ENCODE results near the gene WNK2. TPM values are rescaled to one million over a fixed set of nuclear protein-coding genes. Genes with fewer than 3 reads are reported as not detected.

The WNK2 gene
- total and polyA plus RNA-seq, 4 experiments from 2014 or later: 0.26 TPM; not detected in 3

DNA sequence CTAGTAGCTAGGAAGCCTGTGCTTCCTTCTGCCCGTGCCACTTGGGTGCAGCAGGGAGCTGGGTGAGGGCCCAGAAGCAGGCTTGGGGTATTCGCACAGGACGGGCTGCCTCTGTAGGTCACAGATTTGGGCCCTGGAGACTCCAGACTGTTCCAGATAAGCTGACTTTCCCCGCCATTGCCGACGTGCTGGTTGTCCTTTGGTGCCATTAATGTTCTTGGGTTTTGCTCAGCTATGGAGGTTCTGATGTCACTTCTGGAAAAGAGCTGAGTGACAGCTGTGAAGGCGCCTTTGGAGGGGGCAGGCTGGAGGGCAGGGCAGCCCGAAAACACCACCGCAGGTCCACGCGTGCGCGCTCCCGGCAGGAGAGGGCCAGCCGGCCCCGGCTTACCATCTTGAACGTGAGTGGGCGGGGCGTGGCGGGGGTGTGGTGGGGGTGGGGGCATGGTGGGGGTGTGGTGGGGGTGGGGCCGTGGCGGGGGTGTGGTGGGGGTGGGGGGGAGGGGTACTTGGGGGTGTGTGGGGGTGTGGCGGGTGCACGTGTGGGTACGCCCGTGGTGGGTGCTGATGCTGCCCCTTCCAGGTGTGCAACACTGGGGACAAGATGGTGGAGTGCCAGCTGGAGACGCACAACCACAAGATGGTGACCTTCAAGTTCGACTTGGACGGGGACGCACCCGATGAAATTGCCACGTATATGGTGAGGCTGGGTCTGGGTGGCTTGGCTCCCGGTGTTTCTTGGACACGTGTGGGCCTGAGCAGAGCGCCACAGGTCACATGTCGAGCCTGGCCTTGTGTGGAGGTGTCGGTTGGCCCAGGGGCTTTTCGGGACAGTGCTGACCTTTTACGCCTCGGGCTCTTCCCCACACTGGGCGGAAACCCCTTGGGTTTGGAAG, 79.6 kb downstream of the WNK2 start:
- ChIA-PET POLR2A (ENCODE audit: partially characterized antibody) (no interaction called here), CTCF (ENCODE audit: partially characterized antibody) (no interaction called here)
- Mint-ChIP-seq H3K27ac (no peak overlapping the region), H3K9me3 (peaks cover 0 to 3% (median 0%) of the 10 kb centered on the region in 8 donors), H3K27me3 (peaks cover 2 to 7% of the 10 kb centered on the region in 2 donors), H3K36me3 (no peaks in the 10 kb centered on the region), H3K4me3 (no peak overlapping the region), H3K4me1 (peaks cover 2 to 8% (median 3%) of the 10 kb centered on the region in 4 donors)
- Histone ChIP-seq H3K9me3 (ENCODE audit: control insufficient read depth in 1 of 2, low read length in 2 of 2) (no peaks in the 10 kb centered on the region), H3K27me3 (ENCODE audit: insufficient read depth, low read length) (no peaks in the 10 kb centered on the region), H3K36me3 (ENCODE audit: insufficient read depth, low read length) (no peaks in the 10 kb centered on the region), H3K4me3 (ENCODE audit: low read length in 2 of 2) (no peak overlapping the region), H3K4me1 (ENCODE audit: insufficient read depth, low read length) (peaks cover 6% of the 10 kb centered on the region), H3K27ac (ENCODE audit: low read depth, low read length) (no peak overlapping the region)
- DNase-seq: no peak
- intact Hi-C loops (cut with micrococcal nuclease): no loop called here

DNA sequence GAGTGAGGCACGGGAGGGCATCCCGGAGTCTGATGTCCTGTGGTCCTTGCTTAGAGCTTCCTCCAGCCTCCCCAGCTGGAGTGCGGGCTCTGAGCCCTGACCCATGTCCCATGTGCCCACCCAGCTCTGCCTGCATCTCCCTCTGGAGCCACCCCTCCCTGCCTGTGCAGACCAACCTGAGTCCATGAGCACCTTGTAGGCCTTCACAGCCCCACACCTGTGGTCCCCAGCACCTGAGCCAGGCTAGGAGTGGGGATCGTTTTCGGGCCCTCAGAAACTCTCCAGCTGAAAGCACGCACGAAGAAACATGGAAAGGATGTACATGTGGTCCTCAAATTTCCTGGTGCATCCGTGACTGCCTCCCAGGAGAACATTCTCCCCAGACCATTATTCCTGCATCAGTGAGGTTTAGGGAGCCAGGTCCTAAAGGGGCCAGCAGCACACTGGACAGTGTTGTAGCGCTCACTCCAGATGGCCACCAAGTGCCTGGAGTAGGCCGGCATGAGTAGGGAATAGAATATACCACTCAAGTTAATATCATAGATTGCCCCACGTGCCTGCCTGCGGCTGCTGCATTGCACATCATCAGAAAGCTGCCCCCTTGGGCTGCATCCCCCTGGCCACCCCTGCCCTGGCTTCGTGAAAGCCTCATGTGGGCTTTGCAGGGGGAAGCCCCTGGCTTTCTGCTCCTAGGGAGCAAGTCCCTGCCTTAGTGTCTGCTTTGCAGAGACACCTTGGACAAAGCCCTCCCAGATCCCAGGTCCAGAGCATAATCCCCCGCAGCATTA, 80.6 kb downstream of the WNK2 start:
- H3K4me1 Mint-ChIP-seq: peaks cover 8 to 15% (median 10%) of the 10 kb centered on the region in 4 donors
- DNase-seq: no peak
- peaks cover 16% of the 10 kb centered on the region for H3K4me1 ChIP-seq (ENCODE audit: insufficient read depth, low read length)
- H3K9me3 ChIP-seq (ENCODE audit: control insufficient read depth in 1 of 2, low read length in 2 of 2): no peaks in the 10 kb centered on the region
- H3K4me3 ChIP-seq (ENCODE audit: low read length in 2 of 2): no peak overlapping the region
- H3K36me3 Mint-ChIP-seq: no peaks in the 10 kb centered on the region
- POLR2A ChIA-PET (ENCODE audit: partially characterized antibody): no interaction called here
- H3K27ac Mint-ChIP-seq: no peak overlapping the region
- CTCF ChIA-PET (ENCODE audit: partially characterized antibody): no interaction called here
- H3K4me3 Mint-ChIP-seq: no peak overlapping the region
- no peaks in the 10 kb centered on the region for H3K36me3 ChIP-seq (ENCODE audit: insufficient read depth, low read length)
- no peaks in the 10 kb centered on the region for H3K27me3 ChIP-seq (ENCODE audit: insufficient read depth, low read length)
- H3K27ac ChIP-seq (ENCODE audit: low read depth, low read length): no peak overlapping the region
- intact Hi-C loops (cut with micrococcal nuclease): no loop called here
- peaks cover 2 to 12% of the 10 kb centered on the region in 2 donors for H3K27me3 Mint-ChIP-seq
- H3K9me3 Mint-ChIP-seq: peaks cover 0 to 3% (median 0%) of the 10 kb centered on the region in 8 donors

DNA sequence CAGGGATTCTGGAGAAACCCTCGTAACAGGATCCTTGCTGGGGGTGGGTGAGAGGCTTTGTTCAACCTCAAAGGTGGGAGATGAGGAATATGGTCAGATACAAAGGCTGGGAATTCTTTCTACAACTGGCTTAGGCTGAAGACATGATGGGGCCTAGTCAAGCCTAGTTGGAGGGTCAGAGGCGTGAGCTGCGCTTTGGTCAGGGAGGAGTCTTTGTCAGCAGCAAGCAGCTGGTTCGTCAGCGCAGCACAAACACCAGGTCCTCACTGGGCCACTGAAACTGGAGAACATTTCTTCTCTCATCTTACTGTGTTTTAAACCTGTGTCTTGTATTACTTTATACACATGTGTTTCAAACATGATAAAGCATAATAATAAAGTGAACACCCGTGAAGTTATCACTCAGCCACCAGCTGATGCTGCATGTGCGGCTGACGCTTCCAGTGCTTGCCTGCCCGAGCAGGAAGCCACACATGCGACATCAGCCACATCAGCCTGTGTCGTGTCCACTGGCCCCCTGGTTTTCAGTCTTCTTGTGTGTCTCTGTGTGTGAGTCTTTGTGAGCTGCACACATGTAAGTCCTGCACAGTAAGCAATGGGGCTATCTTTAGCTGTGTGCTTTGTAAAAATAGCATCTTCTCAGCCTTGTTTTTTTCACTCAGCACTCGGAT, 81.5 kb downstream of the WNK2 start:
- H3K4me3 ChIP-seq (ENCODE audit: low read length in 2 of 2): no peak overlapping the region
- CTCF ChIA-PET (ENCODE audit: partially characterized antibody): interaction anchor here (1.1 kb wide), 1 partner anchor 156 kb away, joined by 3 read pairs; no protein-coding TSS in a partner anchor
- intact Hi-C loops (cut with micrococcal nuclease): no loop called here
- POLR2A ChIA-PET (ENCODE audit: partially characterized antibody): no interaction called here
- Mint-ChIP-seq H3K4me1 (peaks cover 8 to 15% (median 10%) of the 10 kb centered on the region in 4 donors), H3K4me3 (no peak overlapping the region), H3K36me3 (peaks cover 0 to under 1% of the 10 kb centered on the region in 2 donors), H3K9me3 (peaks cover 0 to 5% (median 0%) of the 10 kb centered on the region in 8 donors), H3K27me3 (peaks cover 2 to 18% of the 10 kb centered on the region in 2 donors), H3K27ac (peak overlapping the region in 1 of 7 donors; percentile 25)
- no peaks in the 10 kb centered on the region for H3K36me3 ChIP-seq (ENCODE audit: insufficient read depth, low read length)
- H3K27ac ChIP-seq (ENCODE audit: low read depth, low read length): no peak overlapping the region
- no peaks in the 10 kb centered on the region for H3K9me3 ChIP-seq (ENCODE audit: control insufficient read depth in 1 of 2, low read length in 2 of 2)
- peaks cover 17% of the 10 kb centered on the region for H3K4me1 ChIP-seq (ENCODE audit: insufficient read depth, low read length)
- H3K27me3 ChIP-seq (ENCODE audit: insufficient read depth, low read length): no peaks in the 10 kb centered on the region
- no peak for DNase-seq

DNA sequence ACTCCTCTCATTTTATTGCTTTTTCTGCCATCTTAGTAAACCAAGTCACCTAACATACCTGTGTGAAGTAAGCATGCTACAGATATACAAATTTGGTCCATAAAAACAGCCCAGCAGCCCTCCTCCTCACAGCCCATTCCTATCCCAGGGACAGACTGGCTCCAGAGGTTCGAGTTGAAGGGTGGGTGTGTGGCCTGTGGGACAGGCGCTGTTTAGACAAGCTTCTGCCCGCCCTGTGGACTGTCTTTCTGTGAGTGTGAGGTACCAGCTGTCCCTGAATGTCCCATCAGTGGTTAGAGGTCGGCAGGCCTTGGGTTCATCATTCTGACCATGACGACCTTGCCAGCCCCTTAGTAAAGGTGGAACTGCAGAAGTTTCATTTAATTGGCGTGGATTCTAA, 82.0 kb downstream of the WNK2 start:
- POLR2A ChIA-PET (ENCODE audit: partially characterized antibody): no interaction called here
- no peak for DNase-seq

DNA sequence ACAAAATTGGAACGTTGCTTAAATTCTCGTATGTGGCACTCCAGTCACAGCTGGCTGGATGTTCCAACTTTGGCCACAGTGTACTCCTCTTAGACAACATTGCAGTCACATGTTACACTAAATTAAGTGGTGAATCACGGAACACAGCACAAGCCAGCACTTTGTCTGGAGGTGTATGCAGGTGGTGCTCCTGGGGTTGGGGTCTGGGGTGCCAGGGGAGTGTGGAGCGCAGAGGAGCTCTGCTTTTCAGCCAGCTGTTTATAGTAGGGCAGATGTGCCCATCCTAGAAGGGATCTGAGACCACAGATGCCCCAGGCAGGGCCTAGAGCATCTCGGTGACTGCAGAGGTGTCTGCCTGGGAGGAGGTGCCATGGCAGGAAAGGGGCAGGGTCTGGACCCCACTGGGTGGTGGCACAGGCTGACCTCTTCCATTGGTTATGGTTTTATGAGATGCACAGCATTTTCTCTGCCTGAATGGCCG, 82.6 kb downstream of the WNK2 start:
- Histone ChIP-seq H3K27me3 (ENCODE audit: insufficient read depth, low read length) (no peaks in the 10 kb centered on the region), H3K4me3 (ENCODE audit: low read length in 2 of 2) (no peak overlapping the region), H3K4me1 (ENCODE audit: insufficient read depth, low read length) (peaks cover 17% of the 10 kb centered on the region), H3K27ac (ENCODE audit: low read depth, low read length) (no peak overlapping the region), H3K9me3 (ENCODE audit: control insufficient read depth in 1 of 2, low read length in 2 of 2) (no peaks in the 10 kb centered on the region), H3K36me3 (ENCODE audit: insufficient read depth, low read length) (no peaks in the 10 kb centered on the region)
- CTCF ChIA-PET (ENCODE audit: partially characterized antibody): no interaction called here
- Mint-ChIP-seq H3K27me3 (peaks cover 6 to 27% of the 10 kb centered on the region in 2 donors), H3K36me3 (peaks cover 0 to 7% of the 10 kb centered on the region in 2 donors), H3K27ac (peak overlapping the region in 1 of 7 donors; percentile 47), H3K4me1 (peaks cover 8 to 15% (median 10%) of the 10 kb centered on the region in 4 donors), H3K4me3 (no peak overlapping the region), H3K9me3 (peaks cover 0 to 9% (median 8%) of the 10 kb centered on the region in 8 donors)
- intact Hi-C loops (cut with micrococcal nuclease): no loop called here
- POLR2A ChIA-PET (ENCODE audit: partially characterized antibody): no interaction called here
- no peak for DNase-seq

More for the DNA sequence above, 82.0 kb downstream of the WNK2 start:
- Mint-ChIP-seq H3K27me3 (peaks cover 4 to 23% of the 10 kb centered on the region in 2 donors), H3K4me3 (no peak overlapping the region), H3K9me3 (peaks cover 0 to 8% (median 3%) of the 10 kb centered on the region in 8 donors), H3K27ac (peak overlapping the region in 1 of 7 donors; percentile 25), H3K4me1 (peaks cover 8 to 15% (median 10%) of the 10 kb centered on the region in 4 donors), H3K36me3 (peaks cover 0 to 4% of the 10 kb centered on the region in 2 donors)
- no peak overlapping the region for H3K27ac ChIP-seq (ENCODE audit: low read depth, low read length)
- H3K4me1 ChIP-seq (ENCODE audit: insufficient read depth, low read length): peaks cover 17% of the 10 kb centered on the region
- CTCF ChIA-PET (ENCODE audit: partially characterized antibody): interaction anchor here (1.1 kb wide), 1 partner anchor 157 kb away, joined by 3 read pairs; no protein-coding TSS in a partner anchor
- intact Hi-C loops (cut with micrococcal nuclease): no loop called here
- no peaks in the 10 kb centered on the region for H3K9me3 ChIP-seq (ENCODE audit: control insufficient read depth in 1 of 2, low read length in 2 of 2)
- no peaks in the 10 kb centered on the region for H3K27me3 ChIP-seq (ENCODE audit: insufficient read depth, low read length)
- no peak overlapping the region for H3K4me3 ChIP-seq (ENCODE audit: low read length in 2 of 2)
- no peaks in the 10 kb centered on the region for H3K36me3 ChIP-seq (ENCODE audit: insufficient read depth, low read length)

DNA sequence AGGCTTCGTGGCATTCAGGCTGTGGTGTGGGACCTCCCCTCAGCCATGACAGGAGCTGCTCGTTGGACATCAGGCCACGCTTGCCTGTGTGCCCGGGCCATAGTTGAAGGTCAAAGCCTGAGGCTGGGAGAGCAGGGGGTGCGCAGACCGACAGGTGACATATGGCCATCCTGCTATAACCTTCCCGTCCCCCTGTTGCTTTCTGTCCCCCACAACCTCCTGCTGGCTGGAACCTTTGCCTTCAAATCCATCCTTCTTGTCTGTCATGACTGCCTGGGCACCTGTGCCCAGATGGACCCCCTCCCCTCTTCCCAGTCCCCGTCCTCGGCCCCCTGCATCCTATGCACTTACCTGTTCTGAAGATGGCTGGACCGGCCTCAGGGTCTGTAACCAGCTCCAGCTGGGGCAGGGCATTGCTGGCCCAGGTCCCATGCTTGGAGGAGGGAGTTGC, 83.2 kb downstream of the WNK2 start:
- H3K27ac ChIP-seq (ENCODE audit: low read depth, low read length): no peak overlapping the region
- no peak for DNase-seq
- Mint-ChIP-seq H3K9me3 (peaks cover 0 to 13% (median 12%) of the 10 kb centered on the region in 8 donors), H3K4me1 (peaks cover 8 to 15% (median 10%) of the 10 kb centered on the region in 4 donors), H3K27me3 (peaks cover 10 to 27% of the 10 kb centered on the region in 2 donors), H3K27ac (no peak overlapping the region), H3K36me3 (peaks cover 0 to 7% of the 10 kb centered on the region in 2 donors), H3K4me3 (no peak overlapping the region)
- H3K9me3 ChIP-seq (ENCODE audit: control insufficient read depth in 1 of 2, low read length in 2 of 2): no peaks in the 10 kb centered on the region
- ChIA-PET CTCF (ENCODE audit: partially characterized antibody) (no interaction called here), POLR2A (ENCODE audit: partially characterized antibody) (no interaction called here)
- H3K36me3 ChIP-seq (ENCODE audit: insufficient read depth, low read length): no peaks in the 10 kb centered on the region
- H3K4me1 ChIP-seq (ENCODE audit: insufficient read depth, low read length): peaks cover 17% of the 10 kb centered on the region
- no peak overlapping the region for H3K4me3 ChIP-seq (ENCODE audit: low read length in 2 of 2)
- H3K27me3 ChIP-seq (ENCODE audit: insufficient read depth, low read length): no peaks in the 10 kb centered on the region
- intact Hi-C loops (cut with micrococcal nuclease): no loop called here
